ENCODE measurements around the gene C19orf53. TPM values are rescaled to one million over a fixed set of nuclear protein-coding genes. Genes with fewer than 3 reads are reported as not detected.

Gene C19orf53
- total and polyA plus RNA-seq, 9 of the 15 experiments (the other 6 are each of a cell fraction or from before 2014, with no cell fraction given): 98.5 to 441 (median 164) TPM

- H3K9me3 ChIP-seq (replicated peaks; ENCODE audit: control insufficient read depth, insufficient read depth, low read depth, low read length): no peaks in the 10 kb centered on the region
- FAIRE-seq (no peak), DNase-seq (ENCODE audit: extremely low read depth in 1 of 4, low spot score in 3 of 4) (no peak), ATAC-seq (no peak)
- H2AFZ ChIP-seq (ENCODE audit: low read depth, low read length): no peak overlapping the region
- TF ChIP-seq XRCC5 (IDR thresholded peaks at IDR 0.05; ENCODE audit: low read depth, low read length) (no peak), RBFOX2 (IDR thresholded peaks at IDR 0.05; ENCODE audit: low read depth, low read length) (peak; percentile 52), ZBTB33 (CRISPR knock-in tag; IDR thresholded peaks at IDR 0.05) (peak; percentile 94), HNRNPH1 (optimal IDR thresholded peaks at IDR 0.05; ENCODE audit: low read depth, low read length) (no peak), POLR2G (IDR thresholded peaks at IDR 0.05; ENCODE audit: low read depth, low read length) (peak; percentile 47), MAX (CRISPR knock-in tag; IDR thresholded peaks at IDR 0.05) (0 out of 2 replicates have a peak, but pooled peaks have one; percentile 35), NFRKB (IDR thresholded peaks at IDR 0.05; ENCODE audit: low read depth) (no peak), PRPF4 (IDR thresholded peaks at IDR 0.05; ENCODE audit: insufficient read depth, low read depth, low read length, poor library complexity, severe bottlenecking) (no peak), TFAP4 (CRISPR knock-in tag; IDR thresholded peaks at IDR 0.05; ENCODE audit: borderline replicate concordance) (0 out of 2 replicates have a peak, but pooled peaks have one; percentile 11)
- H3K9ac ChIP-seq (ENCODE audit: insufficient read depth in 1 of 2, low read depth in 2 of 2, low read length in 2 of 2): peak overlapping the region in 1 of 2 experiments; percentile 14; a peak in 2 of 4 replicates
- intact Hi-C loops (cut with micrococcal nuclease) (no loop called here), in situ Hi-C loops (cut with MboI) (no loop called here)
- H3K36me3 ChIP-seq (ENCODE audit: control insufficient read depth, insufficient read depth, low read length): peaks cover 60% of the 10 kb centered on the region; the same call in 1 of the 3 replicates
- no TSS peak for BruUV-seq (replicated peaks)
- WGBS (ENCODE audit: insufficient coverage, low coverage, missing lambda C conversion rate): 94% methylated on average over 33 of the region's 42 CpGs
- ChIA-PET CTCF (ENCODE audit: low intra/inter-chr PET ratio) (no interaction called here), POLR2A (interaction anchor here (0.5 to 0.7 kb wide), 2 partner anchors 11 to 116 kb away, joined by 3 read pairs; partner anchors contain the start of gene C19orf53)
- no peaks in the 10 kb centered on the region for H3K27me3 ChIP-seq (ENCODE audit: control insufficient read depth in 2 of 2, insufficient read depth in 2 of 2, low read length in 2 of 2)
- peaks cover 28% of the 10 kb centered on the region for H3K79me2 ChIP-seq (ENCODE audit: control insufficient read depth, insufficient read depth, low read length)
- no peak overlapping the region for H3K4me2 ChIP-seq (ENCODE audit: insufficient read depth, low read length)
- H3K4me1 ChIP-seq (replicated peaks in 1 of 2; ENCODE audit: control insufficient read depth in 2 of 2, insufficient read depth in 2 of 2, low read length in 2 of 2): peaks cover 7 to 43% of the 10 kb centered on the region in 2 experiments; a peak in 3 of 5 replicates
- H3K9me1 ChIP-seq (ENCODE audit: control insufficient read depth, insufficient read depth, low read length): no peaks in the 10 kb centered on the region
- H3K4me3 ChIP-seq: no peak overlapping the region
- no peaks in the 10 kb centered on the region for H4K20me1 ChIP-seq (replicated peaks; ENCODE audit: control insufficient read depth, insufficient read depth, low read length)
- H3K27ac ChIP-seq (ENCODE audit: extremely low read depth, low read depth, low read length): no peak overlapping the region
Measured at GRCh38 chr19:13762635-13763235, 11.5 kb upstream of the C19orf53 start.

Data from K562 (cell line).